ENCODE data around the gene BEST4.
A peak's percentile ranks its signal among the peaks of the same experiment; 100 is the strongest.
"Not testable (repeated sequence)": the region's sequence is repeated elsewhere in the genome, so short reads cannot be mapped to it uniquely, and the experiment has no call there.

BEST4 gene

DNA sequence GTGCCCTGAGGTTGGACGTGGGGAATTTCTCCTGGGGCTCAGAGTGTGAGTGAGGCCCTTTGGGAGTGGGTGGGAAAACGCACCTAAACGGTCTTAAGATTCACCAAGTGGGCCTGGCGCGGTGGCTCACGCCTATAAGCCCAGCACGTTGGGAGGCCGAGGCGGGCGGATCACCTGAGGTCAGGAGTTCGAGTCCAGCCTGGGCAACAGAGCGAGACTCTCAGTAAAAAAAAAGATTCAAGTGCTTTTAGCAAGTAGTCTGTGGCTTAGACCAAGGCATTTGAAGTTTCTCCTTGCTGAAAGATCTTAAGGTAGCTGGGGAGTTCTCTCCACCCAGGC lies 11.3 kb downstream of the BEST4 start:
- no peak for DNase-seq

DNA sequence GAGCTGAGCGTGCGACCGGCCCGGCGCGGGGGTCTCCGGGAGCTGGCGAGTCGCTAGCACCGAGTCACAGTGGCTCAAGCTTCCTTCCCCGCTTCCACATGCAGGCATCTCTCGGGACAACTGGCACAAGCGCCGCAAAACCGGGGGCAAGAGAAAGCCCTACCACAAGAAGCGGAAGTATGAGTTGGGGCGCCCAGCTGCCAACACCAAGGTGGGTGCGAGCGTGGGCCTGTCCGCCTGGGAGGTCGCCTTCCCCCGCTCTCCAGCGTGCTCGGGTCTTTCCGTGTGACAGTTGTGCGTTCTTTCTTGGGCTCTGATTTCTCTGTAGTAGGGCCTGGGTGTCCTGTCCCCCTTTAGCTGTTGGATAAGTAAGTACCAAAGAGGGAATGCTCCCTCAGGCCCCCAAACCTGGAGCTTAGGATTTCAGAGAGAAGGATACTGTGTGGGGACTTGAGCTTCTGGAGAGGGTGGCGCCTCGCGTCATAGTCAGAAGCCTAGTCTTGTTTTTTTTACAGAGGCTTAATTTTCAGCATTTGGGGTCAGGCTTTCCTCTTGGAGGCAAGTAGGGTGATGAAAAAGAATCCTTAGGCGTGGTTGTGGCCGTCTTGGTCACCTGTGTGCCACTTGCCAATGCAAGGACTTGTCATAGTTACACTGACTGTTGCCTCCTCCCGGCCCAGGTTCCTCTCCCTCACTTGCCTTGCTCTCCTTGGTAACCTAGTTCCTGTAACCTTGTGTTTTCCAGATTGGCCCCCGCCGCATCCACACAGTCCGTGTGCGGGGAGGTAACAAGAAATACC lies 11.8 kb downstream of the BEST4 start:
- DNase-seq, result no peak

DNA sequence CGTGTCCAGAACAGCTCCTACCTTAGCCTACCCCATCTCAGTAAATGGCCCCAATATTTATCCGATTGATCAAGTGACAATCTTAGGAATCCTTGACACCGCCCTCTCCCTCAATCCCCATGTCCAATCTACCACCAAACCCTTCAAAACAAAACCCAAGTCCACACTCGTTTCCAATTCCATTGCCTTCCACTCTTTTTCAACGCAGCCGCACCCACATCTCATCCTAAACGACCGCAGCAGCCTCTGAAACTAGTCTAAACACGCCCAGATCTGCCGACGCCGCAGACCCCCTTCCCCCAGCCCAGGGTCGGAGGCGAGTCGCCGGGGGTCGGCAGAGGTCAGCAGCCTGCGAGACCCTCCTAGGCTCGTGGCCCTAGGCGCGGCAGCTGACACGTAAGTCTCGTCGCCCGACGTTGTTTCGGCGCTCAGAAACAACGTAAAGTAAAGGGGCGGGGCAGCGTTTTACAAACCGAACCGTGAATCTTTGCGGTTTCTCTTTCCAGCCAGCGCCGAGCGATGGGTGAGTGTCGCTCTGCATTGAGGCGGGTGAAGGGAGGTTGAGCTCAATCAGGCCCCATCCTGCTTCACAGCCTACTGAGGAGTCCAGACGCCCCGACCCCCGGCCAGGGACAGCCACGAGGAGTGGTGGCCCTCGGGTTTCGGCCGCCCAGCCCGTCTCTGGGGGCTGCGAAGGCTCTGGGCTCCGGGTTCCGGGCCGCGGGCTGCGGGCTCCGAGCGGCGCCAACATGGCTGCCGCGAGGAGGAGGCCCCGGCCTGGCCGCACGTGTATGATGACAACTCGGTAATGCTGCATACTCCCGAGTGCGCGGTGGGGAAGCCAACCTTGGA lies 12.7 kb downstream of the BEST4 start, which contains the start of gene RPS8:
Gene RPS8 (plus strand): TSS at position 463 of the 852 bp plus-strand sequence. CDS start 57 bp downstream, at position 520.
- DNase-seq, result peak; percentile 94 to 96

DNA sequence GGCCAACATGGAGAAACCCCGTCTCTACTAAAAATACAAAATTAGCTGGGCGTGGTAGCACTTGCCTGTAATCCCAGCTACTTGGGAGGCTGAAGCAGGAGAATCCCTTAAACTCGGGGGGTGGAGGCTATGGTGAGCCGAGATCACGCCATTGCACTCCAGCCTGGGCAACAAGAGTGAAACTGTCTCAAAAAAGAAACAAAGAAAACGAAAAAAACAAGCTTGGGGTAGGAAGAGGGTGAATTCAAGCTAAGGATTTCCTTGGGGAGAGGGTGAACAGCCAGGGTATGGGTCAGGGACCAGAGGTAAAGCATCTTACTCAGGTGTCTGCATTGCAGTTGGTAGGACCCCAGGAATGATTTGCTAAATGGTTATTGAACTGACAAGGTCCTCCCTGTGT lies 21.5 kb downstream of the BEST4 start:
- not testable (repeated sequence) for DNase-seq

DNA sequence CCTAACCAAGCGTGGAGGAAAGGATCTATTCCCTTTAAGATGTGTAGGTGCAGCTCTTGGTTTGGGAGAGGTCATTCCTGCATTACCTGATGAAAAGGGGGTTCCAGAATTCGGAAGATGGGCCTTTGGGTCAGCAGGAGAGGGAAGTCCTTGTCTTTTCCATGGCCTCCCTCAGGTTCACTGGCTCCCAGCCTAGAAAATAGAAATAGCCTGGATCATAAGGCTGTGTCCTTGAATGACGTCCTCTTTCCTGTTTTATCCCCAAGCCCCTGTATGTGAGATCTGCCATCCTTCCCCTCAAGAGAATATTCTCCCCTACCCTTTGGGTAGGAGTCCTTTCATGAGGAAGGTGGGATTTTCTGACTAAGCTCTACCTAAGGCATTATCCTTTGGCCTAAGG lies 27.1 kb downstream of the BEST4 start:
- no peak for DNase-seq

DNA sequence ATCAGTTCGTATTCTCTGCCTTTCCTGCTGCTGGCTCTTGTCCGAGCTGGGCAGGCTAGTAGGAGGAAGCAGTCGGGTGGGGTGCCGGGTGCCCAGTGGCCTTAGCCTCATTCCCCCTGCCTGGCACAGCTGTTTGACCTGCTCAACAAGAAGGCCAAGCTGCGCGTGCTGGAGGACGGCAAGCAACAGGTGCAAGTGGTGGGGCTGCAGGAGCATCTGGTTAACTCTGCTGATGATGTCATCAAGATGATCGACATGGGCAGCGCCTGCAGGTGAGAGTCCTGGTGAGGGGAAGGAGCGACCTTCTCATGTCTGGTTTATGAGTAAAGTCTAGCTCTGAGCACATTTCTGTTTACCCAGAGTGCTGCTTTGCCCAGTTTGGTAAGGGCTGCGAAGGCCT lies 28.9 kb downstream of the BEST4 start:
- DNase-seq, result no peak

GRCh38 chr1:44757420-44757819 lies 30.6 kb downstream of the BEST4 start:
- no peak for DNase-seq

DNA sequence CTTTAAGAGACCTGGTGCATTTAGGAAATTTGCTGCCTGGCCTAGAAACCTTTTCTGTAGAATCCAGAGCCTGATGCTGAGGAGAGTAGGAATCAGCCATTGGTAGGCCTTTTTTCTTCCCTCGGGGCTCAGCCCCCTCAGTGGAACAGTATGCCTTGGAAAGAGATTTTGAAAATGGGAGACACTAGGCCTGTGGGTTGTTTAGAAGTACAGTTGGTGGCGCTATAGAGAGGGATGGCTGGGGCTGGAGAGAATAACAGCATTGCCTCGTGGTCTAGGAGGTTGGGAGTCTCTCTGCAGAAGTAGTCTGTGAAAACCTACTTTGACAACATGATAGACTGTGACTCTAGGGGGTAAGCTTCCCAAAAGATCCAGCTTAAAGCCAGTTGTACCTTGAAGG lies 40.1 kb downstream of the BEST4 start:
- DNase-seq, result no peak

DNA sequence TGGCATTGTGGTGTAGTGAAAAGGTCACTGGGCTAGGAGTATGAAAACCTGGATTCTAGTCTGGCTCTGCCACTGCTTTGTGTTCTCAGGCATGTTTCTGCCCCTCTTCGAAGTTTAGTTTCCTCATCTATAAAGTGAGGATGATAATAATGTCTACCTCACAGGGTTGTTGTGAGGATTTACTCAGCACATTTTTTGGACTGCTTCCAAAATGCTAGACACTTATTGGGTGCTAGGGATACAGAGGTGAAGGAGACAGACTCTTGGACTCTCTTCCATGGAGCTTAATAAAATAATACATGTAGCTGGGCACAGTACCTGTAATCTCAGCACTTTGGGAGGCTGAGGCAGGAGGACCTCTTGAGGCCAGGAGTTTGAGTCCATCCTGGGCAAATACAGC lies 44.8 kb downstream of the BEST4 start:
- DNase-seq, result no peak

DNA sequence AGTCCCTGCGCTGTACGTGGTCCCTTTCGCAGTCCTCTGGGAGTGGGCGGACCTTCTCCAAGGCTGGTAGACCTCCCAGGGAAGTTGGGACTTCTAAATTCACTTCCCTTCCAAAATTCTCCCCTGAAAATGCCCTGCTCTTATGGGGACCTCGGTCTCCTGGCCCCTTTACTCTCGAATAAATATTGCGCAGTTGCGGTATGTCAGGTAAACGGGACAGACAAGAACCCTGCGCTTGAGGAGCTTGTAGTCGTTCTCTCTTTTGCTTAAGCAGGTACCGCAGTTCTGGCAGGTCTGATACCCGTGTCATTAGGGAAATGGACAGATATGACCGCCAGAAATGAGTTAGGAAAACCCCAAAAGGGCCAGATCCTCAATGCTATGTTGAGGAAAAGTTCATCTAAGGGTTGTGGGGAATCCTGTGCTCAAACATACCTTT lies 47.8 kb downstream of the BEST4 start:
- DNase-seq, result no peak

DNA sequence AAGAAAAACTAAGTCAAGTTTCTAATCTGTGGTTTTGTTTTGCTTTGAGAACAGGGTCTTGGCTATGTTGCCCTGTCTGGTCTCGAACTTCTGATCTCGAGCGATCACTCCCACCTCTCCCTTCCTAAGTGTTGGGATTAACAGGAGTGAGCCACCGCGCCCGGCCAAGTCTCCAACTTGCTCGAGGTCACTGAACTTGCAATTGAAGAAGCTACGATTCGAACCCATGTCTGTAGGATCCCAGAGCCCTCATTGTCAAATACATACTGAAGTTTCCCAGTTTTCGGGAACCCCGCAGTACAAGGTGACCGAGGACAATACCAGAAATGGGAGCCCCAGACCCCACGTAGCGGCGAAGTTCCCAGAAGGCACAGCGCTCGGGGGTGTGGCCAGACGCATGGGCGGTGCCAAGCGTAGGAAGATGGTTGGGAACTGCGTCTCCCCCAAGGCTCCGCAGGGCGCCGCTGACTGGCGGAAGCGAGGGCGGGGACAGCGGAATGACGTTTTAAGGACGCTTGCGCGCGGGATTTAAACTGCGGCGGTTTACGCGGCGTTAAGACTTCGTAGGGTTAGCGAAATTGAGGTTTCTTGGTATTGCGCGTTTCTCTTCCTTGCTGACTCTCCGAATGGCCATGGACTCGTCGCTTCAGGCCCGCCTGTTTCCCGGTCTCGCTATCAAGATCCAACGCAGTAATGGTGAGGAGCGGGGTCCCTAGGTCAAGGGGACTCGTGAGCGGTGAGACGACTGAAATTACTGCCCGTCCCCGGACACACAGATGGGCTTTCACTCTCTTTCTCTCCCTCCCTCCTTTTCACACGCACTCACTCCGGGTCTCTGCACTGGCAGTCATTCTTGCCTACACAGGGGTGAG lies 48.4 kb downstream of the BEST4 start, which contains the start of gene KIF2C:
Gene KIF2C (plus strand): TSS at position 531 of the 872 bp plus-strand sequence. CDS start 96 bp downstream, at position 627.
- peak; percentile 97 to 99 for DNase-seq

DNA sequence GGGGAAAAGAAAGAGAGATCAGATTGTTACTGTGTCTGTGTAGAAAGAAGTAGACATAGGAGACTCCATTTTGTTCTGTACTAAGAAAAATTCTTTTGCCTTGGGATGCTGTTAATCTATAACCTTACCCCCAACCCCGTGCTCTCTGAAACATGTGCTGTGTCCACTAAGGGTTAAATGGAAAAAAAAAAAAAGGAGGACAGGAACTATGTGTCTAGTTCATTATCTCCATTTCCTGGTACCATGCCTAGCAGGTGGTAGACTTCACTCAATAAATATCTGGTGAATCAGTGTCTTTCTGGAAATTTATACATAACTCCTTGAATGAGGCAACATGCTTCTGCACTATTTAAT lies 49.0 kb downstream of the BEST4 start:
- not testable (repeated sequence) for DNase-seq

DNA sequence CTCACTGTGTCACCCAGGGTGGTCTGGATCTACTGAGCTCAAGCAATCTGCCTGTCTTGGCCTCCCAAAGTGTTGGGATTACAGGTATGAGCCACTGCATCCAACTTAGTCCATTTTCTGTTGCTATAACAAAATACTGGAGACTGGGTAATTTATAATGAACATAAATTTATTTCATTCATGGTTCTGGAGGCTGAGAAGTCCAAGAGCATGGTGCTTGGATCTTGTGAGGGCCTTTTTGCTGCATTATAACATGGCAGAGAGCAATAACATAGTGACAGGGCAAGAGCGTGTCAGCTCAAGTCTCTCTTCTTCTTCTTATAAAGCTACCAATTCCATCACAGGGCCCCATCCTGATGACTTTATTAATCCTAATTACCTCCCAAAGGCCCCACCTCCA lies 52.0 kb downstream of the BEST4 start:
- no peak for DNase-seq

DNA sequence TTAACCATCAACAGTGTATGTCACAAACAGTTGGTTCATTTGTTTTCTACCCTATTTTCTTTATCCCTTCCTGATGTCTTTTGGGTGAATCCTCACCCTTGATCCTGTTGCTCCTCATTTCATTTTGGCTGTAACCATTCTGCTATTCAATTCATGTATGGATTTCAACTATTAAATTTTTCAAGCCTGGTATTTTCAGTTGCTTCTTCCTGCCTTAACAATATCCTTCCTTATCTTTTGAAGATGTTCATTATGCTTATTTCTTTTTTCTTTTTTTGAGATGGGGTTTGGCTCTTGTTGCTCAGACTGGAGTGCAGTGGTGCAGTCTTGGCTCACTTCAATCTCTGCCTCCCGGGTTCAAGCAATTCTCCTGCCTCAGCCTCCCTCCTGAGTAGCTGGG lies 54.2 kb downstream of the BEST4 start:
- DNase-seq, result no peak

Data from NCI-H446 (cell line).